ENCODE data around the gene SGMS1.

DNA sequence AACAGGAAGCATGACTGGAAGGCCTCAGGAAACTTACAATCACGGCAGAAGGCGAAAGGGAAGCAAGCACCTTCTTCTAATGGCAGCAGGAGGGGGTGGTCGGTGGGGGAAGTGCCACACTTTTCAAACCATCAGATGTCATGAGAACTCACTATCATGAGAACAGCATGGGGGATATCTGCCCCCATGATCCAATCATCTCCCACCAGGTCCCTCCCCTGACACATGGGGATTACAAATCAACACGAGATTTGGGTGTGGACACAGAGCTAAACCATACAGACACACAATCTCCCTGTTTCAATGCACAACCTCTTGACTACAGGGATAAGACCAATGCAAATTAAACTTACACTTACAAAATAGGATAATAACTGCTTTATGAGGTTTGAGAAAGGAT, 97.6 kb downstream of the SGMS1 start:
- TF ChIP-seq, protein P1, sequence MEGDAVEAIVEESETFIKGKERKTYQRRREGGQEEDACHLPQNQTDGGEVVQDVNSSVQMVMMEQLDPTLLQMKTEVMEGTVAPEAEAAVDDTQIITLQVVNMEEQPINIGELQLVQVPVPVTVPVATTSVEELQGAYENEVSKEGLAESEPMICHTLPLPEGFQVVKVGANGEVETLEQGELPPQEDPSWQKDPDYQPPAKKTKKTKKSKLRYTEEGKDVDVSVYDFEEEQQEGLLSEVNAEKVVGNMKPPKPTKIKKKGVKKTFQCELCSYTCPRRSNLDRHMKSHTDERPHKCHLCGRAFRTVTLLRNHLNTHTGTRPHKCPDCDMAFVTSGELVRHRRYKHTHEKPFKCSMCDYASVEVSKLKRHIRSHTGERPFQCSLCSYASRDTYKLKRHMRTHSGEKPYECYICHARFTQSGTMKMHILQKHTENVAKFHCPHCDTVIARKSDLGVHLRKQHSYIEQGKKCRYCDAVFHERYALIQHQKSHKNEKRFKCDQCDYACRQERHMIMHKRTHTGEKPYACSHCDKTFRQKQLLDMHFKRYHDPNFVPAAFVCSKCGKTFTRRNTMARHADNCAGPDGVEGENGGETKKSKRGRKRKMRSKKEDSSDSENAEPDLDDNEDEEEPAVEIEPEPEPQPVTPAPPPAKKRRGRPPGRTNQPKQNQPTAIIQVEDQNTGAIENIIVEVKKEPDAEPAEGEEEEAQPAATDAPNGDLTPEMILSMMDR (IDR thresholded peaks at IDR 0.05; ENCODE audit: poor library complexity, severe bottlenecking): no peak
- TF ChIP-seq EZH2 (IDR thresholded peaks at IDR 0.05; ENCODE audit: borderline replicate concordance, insufficient read depth, low read length, poor library complexity, severe bottlenecking): no peak
- TF ChIP-seq EP300 (conservative IDR thresholded peaks at IDR 0.05; ENCODE audit: poor library complexity, severe bottlenecking): no peak
- no peak for TF ChIP-seq SMC3 (conservative IDR thresholded peaks at IDR 0.05; ENCODE audit: poor library complexity)
- no peak for TF ChIP-seq POLR2AphosphoS5 (IDR thresholded peaks at IDR 0.05)

Measured in neural cell (in vitro differentiated cells).